Neural crest cell (in vitro differentiated cells): ENCODE data around the gene FASTKD2. TPM values are rescaled to one million over a fixed set of nuclear protein-coding genes. Genes with fewer than 3 reads are reported as not detected.
"Not testable (repeated sequence)": the region's sequence is repeated elsewhere in the genome, so short reads cannot be mapped to it uniquely, and the experiment has no call there.

Experiments
- DNase-seq: peaks from one replicate; pipeline ENCODE4 v3.0.0; 2021; ENCODE audit warnings: low read depth, mixed read lengths, low spot score
- H3K27ac Mint-ChIP-seq: one replicate; pipeline ENCODE4 v1.8.0; 2021; ENCODE audit warnings: mild to moderate bottlenecking, mixed read lengths; ENCODE audit not compliant: unreplicated experiment
- H3K27me3 Mint-ChIP-seq: 2 replicates; pipeline ENCODE4 v1.8.0; 2021; ENCODE audit warnings: low read depth, mild to moderate bottlenecking, mixed read lengths
- H3K36me3 Mint-ChIP-seq: 2 replicates; pipeline ENCODE4 v1.8.0; 2021; ENCODE audit warnings: low read depth, mild to moderate bottlenecking, mixed read lengths
- H3K4me1 Mint-ChIP-seq: 2 replicates; pipeline ENCODE4 v1.8.0; 2021; ENCODE audit warnings: mixed read lengths
- H3K4me3 Mint-ChIP-seq: one replicate; pipeline ENCODE4 v1.8.0; 2021; ENCODE audit warnings: mild to moderate bottlenecking, mixed read lengths
- H3K9me3 Mint-ChIP-seq: 2 replicates; pipeline ENCODE4 v1.8.0; 2021; ENCODE audit warnings: mixed read lengths
- CTCF ChIP-seq: fragments of 200-600 bp; sonication (generic); conservative IDR thresholded peaks from 2 replicates; pipeline ENCODE4 v1.5.0; 2021; ENCODE audit warnings: antibody characterized with exemption, mild to moderate bottlenecking
- total RNA-seq: library from RNA; stranded (reverse); gene quantifications from 2 replicates; pipeline ENCODE4 v1.2.1, GENCODE V29; 2021

Gene FASTKD2
- total RNA-seq, 1 donor from 2014 or later, result 27.5 TPM

GRCh38 chr2:206801418-206802189 lies 36.2 kb downstream of the FASTKD2 start:
- H3K9me3 Mint-ChIP-seq, result no peaks in the 10 kb centered on the region
- H3K27me3 Mint-ChIP-seq, result peaks cover 5% of the 10 kb centered on the region
- no peak overlapping the region for H3K27ac Mint-ChIP-seq
- H3K36me3 Mint-ChIP-seq, result peaks cover 3% of the 10 kb centered on the region
- peaks cover 26% of the 10 kb centered on the region for H3K4me1 Mint-ChIP-seq
- TF ChIP-seq CTCF, result no peak
- DNase-seq, result no peak
- H3K4me3 Mint-ChIP-seq, result no peak overlapping the region

GRCh38 chr2:206802654-206803514 lies 37.5 kb downstream of the FASTKD2 start:
- Mint-ChIP-seq H3K4me1 (peaks cover 26% of the 10 kb centered on the region), H3K27me3 (peaks cover 5% of the 10 kb centered on the region), H3K27ac (no peak overlapping the region), H3K9me3 (no peaks in the 10 kb centered on the region), H3K36me3 (peaks cover 3% of the 10 kb centered on the region), H3K4me3 (no peak overlapping the region)
- no peak for TF ChIP-seq CTCF
- DNase-seq, result no peak

GRCh38 chr2:206804326-206804725 lies 38.9 kb downstream of the FASTKD2 start:
- H3K4me1 Mint-ChIP-seq, result peaks cover 26% of the 10 kb centered on the region
- DNase-seq, result no peak
- H3K4me3 Mint-ChIP-seq, result no peak overlapping the region
- no peak for TF ChIP-seq CTCF
- no peaks in the 10 kb centered on the region for H3K9me3 Mint-ChIP-seq
- no peaks in the 10 kb centered on the region for H3K36me3 Mint-ChIP-seq
- no peak overlapping the region for H3K27ac Mint-ChIP-seq
- peaks cover 14% of the 10 kb centered on the region for H3K27me3 Mint-ChIP-seq

- Mint-ChIP-seq H3K4me1 (peaks cover 17% of the 10 kb centered on the region), H3K27me3 (peaks cover 26% of the 10 kb centered on the region), H3K9me3 (no peaks in the 10 kb centered on the region), H3K36me3 (no peaks in the 10 kb centered on the region), H3K27ac (peak overlapping the region; percentile 68), H3K4me3 (no peak overlapping the region)
- no peak for TF ChIP-seq CTCF
- no peak for DNase-seq
These were observed 40.6 kb downstream of the FASTKD2 start for GRCh38 chr2:206805887-206806607.

- DNase-seq, H3K4me1 Mint-ChIP-seq, H3K27ac Mint-ChIP-seq, H3K9me3 Mint-ChIP-seq, H3K36me3 Mint-ChIP-seq, H3K4me3 Mint-ChIP-seq: not testable (repeated sequence)
- peaks cover 31% of the 10 kb centered on the region for H3K27me3 Mint-ChIP-seq
These were observed 42.2 kb downstream of the FASTKD2 start for GRCh38 chr2:206807624-206808023.

- H3K27ac Mint-ChIP-seq, H3K9me3 Mint-ChIP-seq, H3K4me1 Mint-ChIP-seq, DNase-seq, H3K36me3 Mint-ChIP-seq, H3K4me3 Mint-ChIP-seq: not testable (repeated sequence)
- H3K27me3 Mint-ChIP-seq, result peaks cover 28% of the 10 kb centered on the region
These were observed 47.1 kb downstream of the FASTKD2 start for GRCh38 chr2:206812471-206812870.
